ENCODE data around the gene ATOSA. TPM values are rescaled to one million over a fixed set of nuclear protein-coding genes. Genes with fewer than 3 reads are reported as not detected.

The ATOSA gene
- total RNA-seq, 1 experiment from 2014 or later: 21.8 TPM

- Mint-ChIP-seq H3K4me1 (ENCODE audit: low read depth, unreplicated experiment) (no peaks in the 10 kb centered on the region), H3K27me3 (ENCODE audit: unreplicated experiment) (no peaks in the 10 kb centered on the region), H3K36me3 (ENCODE audit: insufficient read depth, unreplicated experiment) (peaks cover 7% of the 10 kb centered on the region), H3K27ac (ENCODE audit: unreplicated experiment) (no peak overlapping the region), H3K9me3 (ENCODE audit: low read depth, unreplicated experiment) (no peaks in the 10 kb centered on the region), H3K4me3 (ENCODE audit: low read depth, unreplicated experiment) (no peak overlapping the region)
- BruUV-seq (replicated peaks): no TSS peak
- intact Hi-C loops (cut with micrococcal nuclease; ENCODE audit: unreplicated experiment): loop anchor here (10.0 kb wide), 1 partner anchor 419 kb away; no protein-coding TSS in a partner anchor
- CTCF ChIA-PET: no interaction called here
- DNase-seq: no peak
- TF ChIP-seq, protein P1, sequence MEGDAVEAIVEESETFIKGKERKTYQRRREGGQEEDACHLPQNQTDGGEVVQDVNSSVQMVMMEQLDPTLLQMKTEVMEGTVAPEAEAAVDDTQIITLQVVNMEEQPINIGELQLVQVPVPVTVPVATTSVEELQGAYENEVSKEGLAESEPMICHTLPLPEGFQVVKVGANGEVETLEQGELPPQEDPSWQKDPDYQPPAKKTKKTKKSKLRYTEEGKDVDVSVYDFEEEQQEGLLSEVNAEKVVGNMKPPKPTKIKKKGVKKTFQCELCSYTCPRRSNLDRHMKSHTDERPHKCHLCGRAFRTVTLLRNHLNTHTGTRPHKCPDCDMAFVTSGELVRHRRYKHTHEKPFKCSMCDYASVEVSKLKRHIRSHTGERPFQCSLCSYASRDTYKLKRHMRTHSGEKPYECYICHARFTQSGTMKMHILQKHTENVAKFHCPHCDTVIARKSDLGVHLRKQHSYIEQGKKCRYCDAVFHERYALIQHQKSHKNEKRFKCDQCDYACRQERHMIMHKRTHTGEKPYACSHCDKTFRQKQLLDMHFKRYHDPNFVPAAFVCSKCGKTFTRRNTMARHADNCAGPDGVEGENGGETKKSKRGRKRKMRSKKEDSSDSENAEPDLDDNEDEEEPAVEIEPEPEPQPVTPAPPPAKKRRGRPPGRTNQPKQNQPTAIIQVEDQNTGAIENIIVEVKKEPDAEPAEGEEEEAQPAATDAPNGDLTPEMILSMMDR (IDR thresholded peaks at IDR 0.05; ENCODE audit: unreplicated experiment): no peak
Observed at GRCh38 chr15:52673312-52673711, 5.9 kb downstream of the ATOSA start.

- CTCF ChIA-PET: no interaction called here
- DNase-seq: no peak
- Mint-ChIP-seq H3K4me3 (ENCODE audit: low read depth, unreplicated experiment) (no peak overlapping the region), H3K27me3 (ENCODE audit: unreplicated experiment) (no peaks in the 10 kb centered on the region), H3K4me1 (ENCODE audit: low read depth, unreplicated experiment) (no peaks in the 10 kb centered on the region), H3K27ac (ENCODE audit: unreplicated experiment) (no peak overlapping the region), H3K9me3 (ENCODE audit: low read depth, unreplicated experiment) (no peaks in the 10 kb centered on the region), H3K36me3 (ENCODE audit: insufficient read depth, unreplicated experiment) (peaks cover under 1% of the 10 kb centered on the region)
- TF ChIP-seq, protein P1 (IDR thresholded peaks at IDR 0.05; ENCODE audit: unreplicated experiment): no peak
- intact Hi-C loops (cut with micrococcal nuclease; ENCODE audit: unreplicated experiment): loop anchor here (10.0 kb wide), 1 partner anchor 418 kb away; no protein-coding TSS in a partner anchor
- BruUV-seq (replicated peaks): no TSS peak
Observed at GRCh38 chr15:52672661-52673060, 6.5 kb downstream of the ATOSA start.

- Mint-ChIP-seq H3K4me3 (ENCODE audit: low read depth, unreplicated experiment) (no peak overlapping the region), H3K4me1 (ENCODE audit: low read depth, unreplicated experiment) (no peaks in the 10 kb centered on the region), H3K9me3 (ENCODE audit: low read depth, unreplicated experiment) (no peaks in the 10 kb centered on the region), H3K36me3 (ENCODE audit: insufficient read depth, unreplicated experiment) (no peaks in the 10 kb centered on the region), H3K27me3 (ENCODE audit: unreplicated experiment) (no peaks in the 10 kb centered on the region), H3K27ac (ENCODE audit: unreplicated experiment) (no peak overlapping the region)
- TF ChIP-seq, protein P1 (IDR thresholded peaks at IDR 0.05; ENCODE audit: unreplicated experiment): no peak
- CTCF ChIA-PET: no interaction called here
- no TSS peak for BruUV-seq (replicated peaks)
- intact Hi-C loops (cut with micrococcal nuclease; ENCODE audit: unreplicated experiment): loop anchor here (10.0 kb wide), 1 partner anchor 415 kb away; no protein-coding TSS in a partner anchor
- DNase-seq: no peak
Observed at GRCh38 chr15:52670087-52670486, 9.1 kb downstream of the ATOSA start.

- CTCF ChIA-PET: interaction anchor here (0.5 kb wide), 1 partner anchor 1179 kb away, joined by 3 read pairs; no protein-coding TSS in a partner anchor
- intact Hi-C loops (cut with micrococcal nuclease; ENCODE audit: unreplicated experiment): no loop called here
- H3K9me3 Mint-ChIP-seq (ENCODE audit: low read depth, unreplicated experiment): no peaks in the 10 kb centered on the region
- BruUV-seq (replicated peaks): no TSS peak
- no peaks in the 10 kb centered on the region for H3K4me1 Mint-ChIP-seq (ENCODE audit: low read depth, unreplicated experiment)
- H3K4me3 Mint-ChIP-seq (ENCODE audit: low read depth, unreplicated experiment): no peak overlapping the region
- no peak for DNase-seq
- TF ChIP-seq, protein P1 (IDR thresholded peaks at IDR 0.05; ENCODE audit: unreplicated experiment): no peak
- no peaks in the 10 kb centered on the region for H3K27me3 Mint-ChIP-seq (ENCODE audit: unreplicated experiment)
- H3K36me3 Mint-ChIP-seq (ENCODE audit: insufficient read depth, unreplicated experiment): no peaks in the 10 kb centered on the region
- no peak overlapping the region for H3K27ac Mint-ChIP-seq (ENCODE audit: unreplicated experiment)
Observed at GRCh38 chr15:52668133-52668532, 11.1 kb downstream of the ATOSA start.
